ENCODE measurements around the gene PGA5.
"Not testable (repeated sequence)": the region's sequence is repeated elsewhere in the genome, so short reads cannot be mapped to it uniquely, and the experiment has no call there.

Gene PGA5

GRCh38 chr11:61203873-61204272 is 37.1 kb upstream of the PGA5 start:
- H3K27me3 ChIP-seq (ENCODE audit: insufficient read depth, low read length, poor library complexity); H2AFZ ChIP-seq (ENCODE audit: low read depth, low read length); H3K4me1 ChIP-seq (ENCODE audit: insufficient read depth, low read length); H3K27ac ChIP-seq (ENCODE audit: low read length); H3K9ac ChIP-seq (ENCODE audit: low read depth, low read length); ATAC-seq (ENCODE audit: insufficient read depth, low read depth); DNase-seq; H3K36me3 ChIP-seq (ENCODE audit: insufficient read depth, low read length); H3K79me2 ChIP-seq (ENCODE audit: insufficient read depth, low read length); H3K9me3 ChIP-seq (ENCODE audit: insufficient read depth, low read length, severe bottlenecking); H3K4me2 ChIP-seq (ENCODE audit: insufficient read depth, low read length); H3K4me3 ChIP-seq (ENCODE audit: low read depth in 1 of 2, low read length in 2 of 2); H4K20me1 ChIP-seq (ENCODE audit: insufficient read depth, low read length): not testable (repeated sequence)

- ATAC-seq (ENCODE audit: insufficient read depth, low read depth); H3K9ac ChIP-seq (ENCODE audit: low read depth, low read length); H3K36me3 ChIP-seq (ENCODE audit: insufficient read depth, low read length); H3K4me2 ChIP-seq (ENCODE audit: insufficient read depth, low read length); H3K9me3 ChIP-seq (ENCODE audit: insufficient read depth, low read length, severe bottlenecking); H3K4me3 ChIP-seq (ENCODE audit: low read depth in 1 of 2, low read length in 2 of 2); H3K27me3 ChIP-seq (ENCODE audit: insufficient read depth, low read length, poor library complexity); DNase-seq; H2AFZ ChIP-seq (ENCODE audit: low read depth, low read length); H3K4me1 ChIP-seq (ENCODE audit: insufficient read depth, low read length); H4K20me1 ChIP-seq (ENCODE audit: insufficient read depth, low read length); H3K27ac ChIP-seq (ENCODE audit: low read length); H3K79me2 ChIP-seq (ENCODE audit: insufficient read depth, low read length): not testable (repeated sequence)
These were observed 36.4 kb upstream of the PGA5 start for GRCh38 chr11:61204502-61205059.

GRCh38 chr11:61207636-61208310 is 33.2 kb upstream of the PGA5 start:
- not testable (repeated sequence) for ATAC-seq (ENCODE audit: insufficient read depth, low read depth); H3K27ac ChIP-seq (ENCODE audit: low read length); H4K20me1 ChIP-seq (ENCODE audit: insufficient read depth, low read length); H3K27me3 ChIP-seq (ENCODE audit: insufficient read depth, low read length, poor library complexity); DNase-seq; H3K79me2 ChIP-seq (ENCODE audit: insufficient read depth, low read length); H3K4me3 ChIP-seq (ENCODE audit: low read depth in 1 of 2, low read length in 2 of 2); H3K4me1 ChIP-seq (ENCODE audit: insufficient read depth, low read length); H2AFZ ChIP-seq (ENCODE audit: low read depth, low read length); H3K4me2 ChIP-seq (ENCODE audit: insufficient read depth, low read length); H3K9ac ChIP-seq (ENCODE audit: low read depth, low read length); H3K36me3 ChIP-seq (ENCODE audit: insufficient read depth, low read length); H3K9me3 ChIP-seq (ENCODE audit: insufficient read depth, low read length, severe bottlenecking)

GRCh38 chr11:61210629-61211028 is 30.3 kb upstream of the PGA5 start:
- not testable (repeated sequence) for H3K9ac ChIP-seq (ENCODE audit: low read depth, low read length); H4K20me1 ChIP-seq (ENCODE audit: insufficient read depth, low read length); H3K79me2 ChIP-seq (ENCODE audit: insufficient read depth, low read length); ATAC-seq (ENCODE audit: insufficient read depth, low read depth); H3K27me3 ChIP-seq (ENCODE audit: insufficient read depth, low read length, poor library complexity); H3K9me3 ChIP-seq (ENCODE audit: insufficient read depth, low read length, severe bottlenecking); H3K36me3 ChIP-seq (ENCODE audit: insufficient read depth, low read length); H3K4me3 ChIP-seq (ENCODE audit: low read depth in 1 of 2, low read length in 2 of 2); H3K4me1 ChIP-seq (ENCODE audit: insufficient read depth, low read length); H2AFZ ChIP-seq (ENCODE audit: low read depth, low read length); DNase-seq; H3K27ac ChIP-seq (ENCODE audit: low read length); H3K4me2 ChIP-seq (ENCODE audit: insufficient read depth, low read length)

- not testable (repeated sequence) for H3K36me3 ChIP-seq (ENCODE audit: insufficient read depth, low read length); DNase-seq; H3K79me2 ChIP-seq (ENCODE audit: insufficient read depth, low read length); H3K9ac ChIP-seq (ENCODE audit: low read depth, low read length); H3K4me1 ChIP-seq (ENCODE audit: insufficient read depth, low read length); H3K27me3 ChIP-seq (ENCODE audit: insufficient read depth, low read length, poor library complexity); H4K20me1 ChIP-seq (ENCODE audit: insufficient read depth, low read length); H3K4me2 ChIP-seq (ENCODE audit: insufficient read depth, low read length); ATAC-seq (ENCODE audit: insufficient read depth, low read depth); H3K9me3 ChIP-seq (ENCODE audit: insufficient read depth, low read length, severe bottlenecking); H2AFZ ChIP-seq (ENCODE audit: low read depth, low read length); H3K4me3 ChIP-seq (ENCODE audit: low read depth in 1 of 2, low read length in 2 of 2); H3K27ac ChIP-seq (ENCODE audit: low read length)
These were observed 29.5 kb upstream of the PGA5 start for GRCh38 chr11:61211327-61211952.

- H3K9ac ChIP-seq (ENCODE audit: low read depth, low read length); DNase-seq; H2AFZ ChIP-seq (ENCODE audit: low read depth, low read length); H3K4me1 ChIP-seq (ENCODE audit: insufficient read depth, low read length); ATAC-seq (ENCODE audit: insufficient read depth, low read depth); H3K27me3 ChIP-seq (ENCODE audit: insufficient read depth, low read length, poor library complexity); H3K79me2 ChIP-seq (ENCODE audit: insufficient read depth, low read length); H4K20me1 ChIP-seq (ENCODE audit: insufficient read depth, low read length); H3K4me3 ChIP-seq (ENCODE audit: low read depth in 1 of 2, low read length in 2 of 2); H3K9me3 ChIP-seq (ENCODE audit: insufficient read depth, low read length, severe bottlenecking); H3K4me2 ChIP-seq (ENCODE audit: insufficient read depth, low read length); H3K27ac ChIP-seq (ENCODE audit: low read length); H3K36me3 ChIP-seq (ENCODE audit: insufficient read depth, low read length): not testable (repeated sequence)
These were observed 28.8 kb upstream of the PGA5 start for GRCh38 chr11:61212202-61212601.

GRCh38 chr11:61213711-61214324 is 27.2 kb upstream of the PGA5 start:
- H2AFZ ChIP-seq (ENCODE audit: low read depth, low read length); H4K20me1 ChIP-seq (ENCODE audit: insufficient read depth, low read length); H3K9me3 ChIP-seq (ENCODE audit: insufficient read depth, low read length, severe bottlenecking); H3K27me3 ChIP-seq (ENCODE audit: insufficient read depth, low read length, poor library complexity); H3K9ac ChIP-seq (ENCODE audit: low read depth, low read length); H3K4me3 ChIP-seq (ENCODE audit: low read depth in 1 of 2, low read length in 2 of 2); DNase-seq; H3K4me1 ChIP-seq (ENCODE audit: insufficient read depth, low read length); H3K79me2 ChIP-seq (ENCODE audit: insufficient read depth, low read length); H3K36me3 ChIP-seq (ENCODE audit: insufficient read depth, low read length); H3K4me2 ChIP-seq (ENCODE audit: insufficient read depth, low read length); H3K27ac ChIP-seq (ENCODE audit: low read length); ATAC-seq (ENCODE audit: insufficient read depth, low read depth): not testable (repeated sequence)

- H3K36me3 ChIP-seq (ENCODE audit: insufficient read depth, low read length); ATAC-seq (ENCODE audit: insufficient read depth, low read depth); H3K9ac ChIP-seq (ENCODE audit: low read depth, low read length); H3K4me3 ChIP-seq (ENCODE audit: low read depth in 1 of 2, low read length in 2 of 2); H3K79me2 ChIP-seq (ENCODE audit: insufficient read depth, low read length); H3K27ac ChIP-seq (ENCODE audit: low read length); H3K4me1 ChIP-seq (ENCODE audit: insufficient read depth, low read length); DNase-seq; H2AFZ ChIP-seq (ENCODE audit: low read depth, low read length); H3K9me3 ChIP-seq (ENCODE audit: insufficient read depth, low read length, severe bottlenecking); H4K20me1 ChIP-seq (ENCODE audit: insufficient read depth, low read length); H3K4me2 ChIP-seq (ENCODE audit: insufficient read depth, low read length); H3K27me3 ChIP-seq (ENCODE audit: insufficient read depth, low read length, poor library complexity): not testable (repeated sequence)
These were observed 22.7 kb upstream of the PGA5 start for GRCh38 chr11:61218306-61218705.

All from DND-41 (cell line).